Activated naive CD8-positive, alpha-beta T cell treated with anti-CD3 and anti-CD28 coated beads for 36 hours (primary cell): ENCODE results near the gene PTBP2. TPM values are rescaled to one million over a fixed set of nuclear protein-coding genes. Genes with fewer than 3 reads are reported as not detected.
A peak's percentile ranks its signal among the peaks of the same experiment; 100 is the strongest.
"Not testable (repeated sequence)": the region's sequence is repeated elsewhere in the genome, so short reads cannot be mapped to it uniquely, and the experiment has no call there.

Source experiments
- DNase-seq: peaks from one replicate; pipeline ENCODE4 v3.0.0; 2021
- H3K27ac Mint-ChIP-seq: one replicate; pipeline ENCODE4 v1.8.0; 2022; ENCODE audit warnings: mild to moderate bottlenecking, moderate library complexity, mixed read lengths
- H3K27me3 Mint-ChIP-seq: one replicate; pipeline ENCODE4 v1.8.0; 2022; ENCODE audit warnings: mild to moderate bottlenecking, mixed read lengths
- H3K36me3 Mint-ChIP-seq: one replicate; pipeline ENCODE4 v1.8.0; 2021; ENCODE audit warnings: mild to moderate bottlenecking, mixed read lengths
- H3K4me1 Mint-ChIP-seq: one replicate; pipeline ENCODE4 v1.8.0; 2021; ENCODE audit warnings: mixed read lengths
- H3K4me3 Mint-ChIP-seq: one replicate; pipeline ENCODE4 v1.8.0; 2022; ENCODE audit warnings: mild to moderate bottlenecking, moderate library complexity, mixed read lengths
- H3K9me3 Mint-ChIP-seq: one replicate; pipeline ENCODE4 v1.8.0; 2022; ENCODE audit warnings: mixed read lengths
- total RNA-seq, 2 experiments: library from RNA; stranded (reverse); gene quantifications; one replicate each; pipeline ENCODE4 v1.2.3, GENCODE V29; 2021

The PTBP2 gene
- total RNA-seq, 2 experiments from 2014 or later, result 10.9 to 12.0 TPM

DNA sequence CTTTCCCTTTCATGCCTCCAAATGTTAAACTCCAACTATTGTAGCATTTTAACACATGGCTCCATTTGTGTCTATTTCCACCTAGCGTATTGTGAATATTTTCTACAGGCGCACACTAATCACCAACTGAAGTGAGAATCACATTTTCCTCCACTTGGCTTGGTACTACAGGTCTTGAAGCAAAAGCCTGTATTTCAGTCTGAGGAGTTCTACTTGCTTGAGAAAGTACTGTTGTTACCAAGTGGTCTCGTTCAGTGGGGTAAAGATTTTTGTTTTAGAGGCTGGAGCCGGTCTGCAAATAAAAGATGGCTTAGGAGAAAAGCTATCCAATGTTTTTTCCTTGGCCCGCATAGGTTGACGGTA is 550 bp upstream of the PTBP2 start:
- H3K4me3 Mint-ChIP-seq, result peak overlapping the region; percentile 93
- DNase-seq, result no peak
- no peaks in the 10 kb centered on the region for H3K9me3 Mint-ChIP-seq
- peaks cover 17% of the 10 kb centered on the region for H3K36me3 Mint-ChIP-seq
- peaks cover 21% of the 10 kb centered on the region for H3K4me1 Mint-ChIP-seq
- H3K27me3 Mint-ChIP-seq, result no peaks in the 10 kb centered on the region
- H3K27ac Mint-ChIP-seq, result peak overlapping the region; percentile 70

DNA sequence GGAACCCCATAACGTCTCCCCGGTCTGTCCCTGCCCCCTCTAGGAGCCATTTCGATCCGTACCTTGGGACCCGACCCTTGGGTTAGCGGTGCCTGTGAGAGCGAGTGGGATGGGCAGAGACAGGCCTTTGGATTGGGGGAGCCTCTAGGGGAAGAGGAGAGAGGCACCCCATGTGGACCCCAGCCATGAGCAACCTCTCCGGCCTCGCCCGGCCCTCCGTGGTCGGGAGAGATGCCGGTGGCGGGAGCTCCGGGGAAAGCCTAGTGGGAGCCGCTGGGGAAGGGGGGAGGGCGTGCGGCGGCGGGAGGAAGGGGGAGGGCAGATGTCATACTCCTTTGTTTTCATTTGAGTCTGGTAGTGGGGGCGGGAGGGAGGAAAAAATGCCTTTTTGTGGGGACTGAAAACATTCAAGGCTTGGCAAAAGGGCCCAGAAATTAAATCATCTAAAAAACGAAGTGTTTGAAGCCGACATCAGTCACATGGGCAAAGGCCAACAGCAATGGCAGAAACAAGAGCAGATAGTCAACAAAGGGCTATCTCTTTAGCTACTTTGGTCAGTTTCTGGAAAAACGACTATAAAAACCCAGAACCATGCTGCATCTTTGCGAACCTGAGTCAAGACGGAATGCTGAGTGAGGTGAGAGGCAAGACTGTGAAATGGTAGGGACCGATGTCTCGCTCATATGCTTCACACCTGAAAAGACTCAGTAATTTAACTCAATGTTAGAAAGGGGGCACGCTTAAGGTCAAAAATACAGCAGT is 758 bp downstream of the PTBP2 start:
- no peak for DNase-seq
- peaks cover 29% of the 10 kb centered on the region for H3K36me3 Mint-ChIP-seq
- no peaks in the 10 kb centered on the region for H3K27me3 Mint-ChIP-seq
- H3K27ac Mint-ChIP-seq, result peak overlapping the region; percentile 88
- peak overlapping the region; percentile 93 for H3K4me3 Mint-ChIP-seq
- H3K4me1 Mint-ChIP-seq, result peaks cover 29% of the 10 kb centered on the region
- no peaks in the 10 kb centered on the region for H3K9me3 Mint-ChIP-seq

DNA sequence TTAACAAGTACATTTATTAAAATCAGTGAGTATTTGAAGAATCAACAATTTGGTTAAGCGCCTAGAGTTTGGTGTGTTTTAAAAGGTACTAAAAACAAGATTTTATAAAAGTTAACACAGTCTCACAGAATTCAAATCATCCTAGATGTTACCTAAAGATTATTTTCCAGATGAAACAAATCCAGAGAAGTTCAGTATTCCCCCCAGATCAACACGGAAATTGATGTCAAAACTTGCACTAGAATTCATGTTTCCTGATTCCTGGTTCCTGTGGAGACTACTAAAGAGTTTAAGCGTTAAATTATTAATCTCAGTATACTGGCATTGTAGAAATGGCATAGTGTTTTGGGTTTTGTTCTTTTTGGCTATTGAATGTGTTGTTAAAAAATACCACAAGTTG is 1.4 kb downstream of the PTBP2 start:
- H3K27me3 Mint-ChIP-seq, result no peaks in the 10 kb centered on the region
- DNase-seq, result no peak
- peaks cover 33% of the 10 kb centered on the region for H3K36me3 Mint-ChIP-seq
- peak overlapping the region; percentile 93 for H3K4me3 Mint-ChIP-seq
- H3K4me1 Mint-ChIP-seq, result peaks cover 31% of the 10 kb centered on the region
- H3K9me3 Mint-ChIP-seq, result no peaks in the 10 kb centered on the region
- peak overlapping the region; percentile 88 for H3K27ac Mint-ChIP-seq

DNA sequence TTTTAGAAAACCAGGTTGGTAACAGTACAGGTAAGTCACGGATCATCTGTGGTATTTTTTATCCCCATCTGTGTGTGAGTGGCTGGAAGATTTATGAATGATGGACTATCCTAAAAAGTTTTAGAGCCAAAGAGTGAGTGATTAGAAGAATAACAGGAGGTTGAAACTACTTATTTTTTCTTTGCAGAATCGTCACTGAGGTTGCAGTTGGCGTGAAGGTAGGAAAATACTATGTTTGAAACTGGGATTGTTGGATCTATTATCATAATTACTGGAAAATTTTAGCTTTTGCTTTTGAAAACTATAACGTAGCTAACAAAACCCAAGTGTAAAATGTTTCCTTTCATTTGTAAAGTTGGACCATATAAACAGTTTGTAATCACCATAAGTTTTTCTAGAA is 1.8 kb downstream of the PTBP2 start:
- H3K4me1 Mint-ChIP-seq, result peaks cover 35% of the 10 kb centered on the region
- peak overlapping the region; percentile 93 for H3K4me3 Mint-ChIP-seq
- H3K27me3 Mint-ChIP-seq, result no peaks in the 10 kb centered on the region
- H3K9me3 Mint-ChIP-seq, result no peaks in the 10 kb centered on the region
- DNase-seq, result no peak
- H3K27ac Mint-ChIP-seq, result peak overlapping the region; percentile 88
- H3K36me3 Mint-ChIP-seq, result peaks cover 37% of the 10 kb centered on the region

DNA sequence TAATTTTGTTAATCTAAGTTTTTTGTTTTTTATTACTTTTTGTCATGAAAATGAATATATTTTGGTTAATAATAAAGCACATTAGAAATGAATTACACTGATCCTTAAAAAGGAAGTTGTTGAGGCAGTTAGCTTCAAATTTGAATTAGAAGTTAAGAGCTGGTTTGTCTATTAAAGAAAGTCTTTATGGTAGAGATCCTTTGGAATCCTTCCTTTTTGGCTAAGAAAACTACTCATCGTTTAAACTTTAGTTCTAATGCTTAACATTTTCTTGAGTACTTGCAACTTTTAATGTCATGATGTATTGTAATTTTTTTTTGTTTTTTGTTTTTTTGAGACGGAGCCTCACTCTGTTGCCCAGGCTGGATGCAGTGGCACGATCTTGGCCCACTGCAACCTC is 2.4 kb downstream of the PTBP2 start:
- Mint-ChIP-seq H3K27me3 (no peaks in the 10 kb centered on the region), H3K36me3 (peaks cover 41% of the 10 kb centered on the region), H3K4me3 (no peak overlapping the region), H3K9me3 (no peaks in the 10 kb centered on the region), H3K4me1 (peaks cover 37% of the 10 kb centered on the region), H3K27ac (no peak overlapping the region)
- no peak for DNase-seq

DNA sequence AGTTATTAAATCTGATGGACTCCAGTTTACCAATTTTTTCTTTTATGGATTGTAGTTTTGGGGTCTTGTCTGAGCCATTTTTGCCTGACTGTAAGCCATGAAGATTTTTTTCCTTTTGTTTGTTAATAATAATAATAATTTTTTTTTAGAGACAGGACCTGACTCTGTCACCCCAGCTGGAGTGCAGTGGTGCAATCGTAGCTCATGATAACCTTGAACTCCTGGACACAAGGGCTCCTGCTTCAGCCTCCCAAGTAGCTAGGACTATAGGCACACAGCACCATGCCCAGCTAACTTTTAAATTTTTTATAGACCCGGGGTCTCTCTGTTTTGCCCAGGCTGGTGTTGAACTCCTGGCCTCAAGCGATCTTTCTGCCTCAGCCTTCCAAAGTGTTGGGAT is 6.3 kb downstream of the PTBP2 start:
- H3K27me3 Mint-ChIP-seq, result no peaks in the 10 kb centered on the region
- no peak overlapping the region for H3K4me3 Mint-ChIP-seq
- DNase-seq, result no peak
- H3K9me3 Mint-ChIP-seq, result no peaks in the 10 kb centered on the region
- H3K4me1 Mint-ChIP-seq, result peaks cover 39% of the 10 kb centered on the region
- peaks cover 57% of the 10 kb centered on the region for H3K36me3 Mint-ChIP-seq
- H3K27ac Mint-ChIP-seq, result no peak overlapping the region

DNA sequence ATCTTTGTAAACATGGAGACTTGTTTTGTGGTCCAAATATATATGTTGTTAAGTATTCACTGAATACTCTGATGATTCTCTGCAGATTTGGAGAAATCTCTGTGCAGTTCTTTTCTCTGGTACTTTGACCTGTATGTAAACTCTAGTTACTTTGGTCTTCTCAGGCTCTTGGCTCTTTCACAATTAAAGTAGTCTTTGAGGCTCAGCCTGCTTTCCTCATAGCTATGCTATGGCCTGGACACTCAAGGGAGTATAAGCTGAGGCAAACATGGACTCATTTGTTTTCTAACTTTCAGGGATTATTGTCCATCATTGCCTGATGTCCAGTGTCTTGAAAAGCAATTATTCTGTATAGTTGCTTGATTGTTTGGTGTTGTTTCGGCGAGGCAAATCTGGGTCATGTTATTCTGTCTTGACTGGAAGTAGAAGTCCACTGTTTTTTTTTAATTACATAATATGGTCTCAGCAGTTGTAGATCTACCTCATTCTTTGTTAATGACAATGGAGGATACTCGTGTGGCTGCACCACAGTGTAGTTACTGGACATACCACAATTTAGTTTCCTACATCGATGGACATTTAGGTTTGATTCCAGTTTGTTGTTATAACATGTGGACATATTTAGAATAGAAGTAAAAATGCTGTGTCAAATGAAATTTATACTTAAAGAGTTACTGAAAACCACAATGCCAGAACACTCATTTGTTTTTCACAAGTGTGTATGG is 9.2 kb downstream of the PTBP2 start:
- H3K27me3 Mint-ChIP-seq, result no peaks in the 10 kb centered on the region
- H3K4me1 Mint-ChIP-seq, result peaks cover 31% of the 10 kb centered on the region
- H3K27ac Mint-ChIP-seq, result no peak overlapping the region
- DNase-seq, result no peak
- peaks cover 8% of the 10 kb centered on the region for H3K9me3 Mint-ChIP-seq
- peaks cover 72% of the 10 kb centered on the region for H3K36me3 Mint-ChIP-seq
- H3K4me3 Mint-ChIP-seq, result no peak overlapping the region

DNA sequence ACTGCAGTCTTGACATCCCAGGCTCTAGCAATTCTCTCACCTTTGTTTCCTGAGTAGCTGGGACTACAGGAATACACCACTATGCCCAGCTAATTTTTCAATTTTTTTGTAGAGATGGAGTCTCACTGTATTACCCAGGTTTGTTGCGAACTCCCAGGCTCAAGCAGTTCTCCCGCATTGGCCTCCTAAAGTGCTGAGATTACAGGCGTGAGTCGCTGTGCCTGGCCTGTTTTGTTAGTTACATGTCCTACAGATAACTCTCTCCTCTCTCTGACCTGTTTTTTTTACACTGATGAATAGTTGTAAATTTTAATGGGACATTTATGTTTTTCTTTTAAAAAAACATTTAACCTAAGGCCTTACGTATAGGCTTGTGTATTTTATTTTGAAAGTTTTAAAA is 19.8 kb downstream of the PTBP2 start:
- Mint-ChIP-seq H3K36me3 (peaks cover 49% of the 10 kb centered on the region), H3K27ac (no peak overlapping the region), H3K4me3 (no peak overlapping the region), H3K9me3 (peaks cover 4% of the 10 kb centered on the region), H3K4me1 (peaks cover 27% of the 10 kb centered on the region), H3K27me3 (no peaks in the 10 kb centered on the region)
- DNase-seq, result no peak

DNA sequence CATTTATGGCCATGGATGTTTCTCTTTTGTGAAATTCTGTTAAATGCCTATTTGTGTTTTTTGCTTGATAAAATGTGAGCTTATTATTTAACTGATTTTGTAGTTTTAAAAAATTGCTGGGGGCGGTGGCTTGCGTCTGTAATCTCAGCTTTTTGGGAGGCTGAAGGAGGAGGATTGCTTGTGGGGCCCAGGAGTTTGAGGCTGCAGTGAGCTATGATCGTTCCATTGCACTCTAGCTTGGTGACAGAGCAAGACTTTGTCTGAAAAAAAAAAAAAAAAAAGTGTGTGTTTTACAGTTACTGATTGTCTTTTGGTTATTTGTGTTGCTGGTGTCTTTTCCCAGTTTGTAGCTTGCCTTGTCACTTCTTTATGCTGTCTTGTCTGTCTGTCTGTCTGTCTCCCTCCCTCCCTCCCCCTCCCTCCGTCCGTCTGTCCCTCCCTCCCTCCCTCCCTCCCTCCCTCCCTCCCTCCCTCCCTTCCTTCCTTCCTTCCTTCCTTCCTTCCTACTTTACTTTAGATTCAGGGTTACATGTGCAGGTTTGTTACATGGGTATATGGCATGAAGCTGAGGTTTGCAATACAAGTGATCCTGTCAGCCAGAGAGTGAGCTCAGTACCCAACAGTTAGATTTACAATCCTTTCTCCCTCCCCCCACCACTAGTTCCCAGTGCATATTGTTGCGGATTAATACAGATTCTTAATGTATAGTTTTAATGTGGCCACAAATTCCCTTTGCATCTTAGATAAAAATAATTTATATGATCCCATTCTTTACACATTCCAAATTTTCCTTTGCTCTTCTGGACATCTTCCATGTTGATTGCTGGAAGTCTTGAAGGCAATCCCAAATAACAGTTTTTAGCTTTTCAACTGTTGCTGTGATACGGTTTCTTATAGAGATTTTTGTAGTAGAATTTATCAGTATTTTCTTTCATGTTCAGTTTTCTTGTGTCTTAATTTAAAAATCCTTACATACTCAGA is 25.1 kb downstream of the PTBP2 start:
- Mint-ChIP-seq H3K9me3 (no peaks in the 10 kb centered on the region), H3K27me3 (no peaks in the 10 kb centered on the region), H3K4me1 (peaks cover 37% of the 10 kb centered on the region), H3K4me3 (no peak overlapping the region), H3K27ac (no peak overlapping the region), H3K36me3 (peaks cover 35% of the 10 kb centered on the region)
- no peak for DNase-seq

DNA sequence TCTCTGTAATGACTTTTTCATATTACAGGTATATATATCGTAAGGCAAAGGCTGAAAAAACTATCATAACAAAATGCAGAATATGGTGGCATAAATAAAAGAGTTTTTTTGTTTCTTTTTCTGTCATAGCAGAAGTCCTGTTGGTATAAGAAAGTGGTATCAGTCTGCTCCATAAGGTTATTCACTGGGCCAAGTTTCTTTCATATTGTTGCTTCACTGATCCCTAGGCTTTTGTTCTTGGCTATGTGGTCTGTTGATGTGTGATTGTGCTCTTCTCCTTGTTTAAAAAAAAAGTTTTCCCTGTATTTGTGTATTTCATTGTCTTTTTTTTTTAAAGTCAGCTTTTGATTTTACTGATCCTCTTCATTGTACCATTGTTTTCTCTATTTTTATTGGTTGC is 26.0 kb downstream of the PTBP2 start:
- Mint-ChIP-seq H3K4me3 (no peak overlapping the region), H3K4me1 (peaks cover 33% of the 10 kb centered on the region), H3K9me3 (no peaks in the 10 kb centered on the region), H3K36me3 (peaks cover 34% of the 10 kb centered on the region), H3K27ac (no peak overlapping the region), H3K27me3 (no peaks in the 10 kb centered on the region)
- no peak for DNase-seq

DNA sequence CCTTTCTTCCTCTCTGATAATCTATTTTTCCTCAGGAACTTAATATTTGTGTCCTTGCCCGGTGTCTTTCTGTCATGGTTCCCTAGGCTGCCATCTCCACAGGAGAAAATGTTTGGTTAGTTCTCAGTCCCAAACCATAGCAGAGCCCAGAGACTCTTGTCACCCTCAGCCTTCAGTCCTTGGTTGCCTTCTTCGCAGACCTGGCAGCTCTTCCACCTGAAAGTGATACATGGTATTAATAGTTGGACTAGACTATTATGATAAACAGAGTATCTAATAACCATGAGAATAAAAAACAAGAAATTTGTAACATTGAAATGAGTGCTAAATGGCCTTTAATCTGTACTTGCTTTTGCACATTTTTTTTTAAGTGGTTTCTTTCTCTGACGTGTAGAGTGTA is 26.5 kb downstream of the PTBP2 start:
- Mint-ChIP-seq H3K9me3 (no peaks in the 10 kb centered on the region), H3K4me1 (peaks cover 33% of the 10 kb centered on the region)

DNA sequence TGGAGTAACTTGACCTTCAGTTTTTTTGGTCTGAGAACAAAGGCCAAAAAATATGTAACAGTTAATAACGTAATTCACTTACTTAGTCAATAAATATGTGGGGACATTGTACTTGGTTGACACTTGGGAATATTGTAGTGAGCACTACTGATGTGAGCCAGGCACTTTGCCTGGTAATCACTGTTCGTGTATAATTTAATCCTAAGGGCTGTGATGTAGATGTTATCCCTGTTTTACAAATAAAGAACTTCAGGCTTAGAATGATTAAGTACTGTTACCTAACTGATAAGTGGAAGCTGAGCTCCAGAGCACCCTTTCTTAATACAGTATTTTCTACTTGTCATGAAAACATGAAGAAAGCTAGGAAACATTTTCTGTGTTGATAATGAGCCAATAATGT is 28.0 kb downstream of the PTBP2 start:
- H3K27ac Mint-ChIP-seq, result no peak overlapping the region
- DNase-seq, result no peak
- peaks cover 33% of the 10 kb centered on the region for H3K4me1 Mint-ChIP-seq
- no peak overlapping the region for H3K4me3 Mint-ChIP-seq
- no peaks in the 10 kb centered on the region for H3K27me3 Mint-ChIP-seq
- H3K36me3 Mint-ChIP-seq, result peaks cover 46% of the 10 kb centered on the region
- H3K9me3 Mint-ChIP-seq, result no peaks in the 10 kb centered on the region

More for the DNA sequence above, 26.5 kb downstream of the PTBP2 start:
- Mint-ChIP-seq H3K36me3 (peaks cover 35% of the 10 kb centered on the region), H3K4me3 (no peak overlapping the region), H3K27me3 (no peaks in the 10 kb centered on the region), H3K27ac (no peak overlapping the region)
- no peak for DNase-seq

DNA sequence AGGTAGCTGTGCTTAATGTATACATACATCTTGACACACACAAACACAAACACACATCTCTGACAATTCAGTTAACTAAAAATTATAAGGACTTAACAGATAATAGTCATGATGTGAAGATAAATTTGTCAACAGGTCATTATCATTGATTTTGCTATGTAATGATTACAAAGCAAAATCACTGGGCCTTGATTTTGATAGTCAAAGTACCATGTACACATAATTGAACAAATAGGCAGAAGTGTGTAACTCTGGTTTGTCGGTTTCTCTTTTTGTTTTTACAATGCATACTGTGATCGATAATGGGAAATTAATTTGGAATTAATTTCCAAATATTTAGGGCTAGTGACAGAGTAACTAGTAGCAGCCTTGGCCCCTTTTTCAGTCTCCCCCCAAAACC is 30.8 kb downstream of the PTBP2 start:
- no peaks in the 10 kb centered on the region for H3K9me3 Mint-ChIP-seq
- peaks cover 58% of the 10 kb centered on the region for H3K36me3 Mint-ChIP-seq
- peaks cover 21% of the 10 kb centered on the region for H3K4me1 Mint-ChIP-seq
- DNase-seq, result no peak
- no peaks in the 10 kb centered on the region for H3K27me3 Mint-ChIP-seq
- H3K27ac Mint-ChIP-seq, result no peak overlapping the region
- no peak overlapping the region for H3K4me3 Mint-ChIP-seq

DNA sequence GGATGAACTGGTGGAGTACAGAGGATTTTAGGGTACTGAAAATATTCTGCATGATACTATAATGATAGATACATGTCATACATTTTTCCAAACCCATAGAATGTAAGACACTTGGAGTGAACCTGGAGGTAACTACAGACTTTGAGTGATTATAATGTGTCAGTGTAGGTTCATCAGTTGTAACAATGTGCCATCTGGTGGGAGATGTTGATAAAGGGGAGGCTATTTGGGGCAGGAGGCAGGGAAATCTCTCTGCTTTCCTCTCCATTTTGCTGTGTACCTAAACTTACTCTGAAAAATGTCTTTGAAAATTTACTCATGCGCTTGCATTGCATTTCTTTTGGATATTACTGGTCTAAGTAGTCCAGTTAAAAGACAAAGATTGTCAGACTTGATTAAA is 35.2 kb downstream of the PTBP2 start:
- H3K4me1 Mint-ChIP-seq, result no peaks in the 10 kb centered on the region
- H3K4me3 Mint-ChIP-seq, result no peak overlapping the region
- H3K27ac Mint-ChIP-seq, result no peak overlapping the region
- H3K9me3 Mint-ChIP-seq, result peaks cover 12% of the 10 kb centered on the region
- DNase-seq, result no peak
- H3K36me3 Mint-ChIP-seq, result peaks cover 73% of the 10 kb centered on the region
- no peaks in the 10 kb centered on the region for H3K27me3 Mint-ChIP-seq

DNA sequence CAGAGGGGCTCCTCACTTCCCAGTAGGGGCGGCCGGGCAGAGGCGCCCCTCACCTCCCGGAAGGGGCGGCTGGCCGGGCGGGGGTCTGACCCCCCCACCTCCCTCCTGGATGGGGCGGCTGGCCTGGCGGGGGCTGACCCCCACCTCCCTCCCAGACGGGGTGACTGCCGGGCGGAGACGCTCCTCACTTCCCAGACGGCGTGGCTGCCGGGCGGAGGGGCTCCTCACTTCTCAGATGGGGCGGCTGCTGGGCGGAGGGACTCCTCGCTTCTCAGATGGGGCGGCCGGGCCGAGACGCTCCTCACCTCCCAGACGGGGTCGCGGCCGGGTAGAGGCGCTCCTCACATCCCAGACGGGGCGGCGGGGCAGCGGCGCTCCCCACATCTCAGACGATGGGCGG is 41.0 kb downstream of the PTBP2 start:
- Mint-ChIP-seq H3K36me3 (peaks cover 41% of the 10 kb centered on the region), H3K9me3 (peaks cover 12% of the 10 kb centered on the region)
- not testable (repeated sequence) for H3K27me3 Mint-ChIP-seq, H3K4me3 Mint-ChIP-seq, DNase-seq, H3K27ac Mint-ChIP-seq, H3K4me1 Mint-ChIP-seq
